VCaP (cell line): ENCODE results near the gene TFPI.
"Not testable (repeated sequence)": the region's sequence is repeated elsewhere in the genome, so short reads cannot be mapped to it uniquely, and the experiment has no call there.

Experiments used
- H3K27ac ChIP-seq: fragments of 450-650 bp; 2 replicates; pipeline ENCODE4 v1.5.1; 2017
- TF ChIP-seq, protein P1 (sequence below): fragments of 450-650 bp; conservative IDR thresholded peaks from 2 replicates; pipeline ENCODE4 v1.5.1; 2017; ENCODE audit warnings: mild to moderate bottlenecking, moderate library complexity

TFPI gene

DNA sequence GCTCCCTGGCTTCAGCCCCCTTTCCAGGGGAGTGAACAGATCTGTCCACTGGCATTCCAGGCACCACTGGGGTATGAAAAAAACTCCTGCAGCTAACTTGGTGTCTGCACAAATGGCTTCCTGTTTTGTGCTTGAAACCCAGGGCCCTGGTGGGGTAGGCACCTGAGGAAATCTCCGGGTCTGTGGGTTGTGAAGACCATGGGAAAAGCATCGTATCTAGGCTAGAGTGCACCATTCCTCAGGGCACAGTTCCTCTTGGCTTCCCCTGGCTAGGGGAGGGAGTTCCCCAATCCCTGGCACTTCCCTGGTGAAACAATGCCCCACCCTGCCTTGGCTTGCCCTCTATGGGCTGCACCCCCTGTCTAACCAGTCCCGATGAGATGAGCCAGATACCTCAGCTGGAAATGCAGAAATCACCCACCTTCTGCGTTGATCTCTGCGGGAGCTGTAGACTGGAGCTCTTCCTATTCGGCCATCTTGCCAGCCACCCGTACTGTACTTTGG, 34.1 kb downstream of the TFPI start:
- H3K27ac ChIP-seq = no peak overlapping the region

DNA sequence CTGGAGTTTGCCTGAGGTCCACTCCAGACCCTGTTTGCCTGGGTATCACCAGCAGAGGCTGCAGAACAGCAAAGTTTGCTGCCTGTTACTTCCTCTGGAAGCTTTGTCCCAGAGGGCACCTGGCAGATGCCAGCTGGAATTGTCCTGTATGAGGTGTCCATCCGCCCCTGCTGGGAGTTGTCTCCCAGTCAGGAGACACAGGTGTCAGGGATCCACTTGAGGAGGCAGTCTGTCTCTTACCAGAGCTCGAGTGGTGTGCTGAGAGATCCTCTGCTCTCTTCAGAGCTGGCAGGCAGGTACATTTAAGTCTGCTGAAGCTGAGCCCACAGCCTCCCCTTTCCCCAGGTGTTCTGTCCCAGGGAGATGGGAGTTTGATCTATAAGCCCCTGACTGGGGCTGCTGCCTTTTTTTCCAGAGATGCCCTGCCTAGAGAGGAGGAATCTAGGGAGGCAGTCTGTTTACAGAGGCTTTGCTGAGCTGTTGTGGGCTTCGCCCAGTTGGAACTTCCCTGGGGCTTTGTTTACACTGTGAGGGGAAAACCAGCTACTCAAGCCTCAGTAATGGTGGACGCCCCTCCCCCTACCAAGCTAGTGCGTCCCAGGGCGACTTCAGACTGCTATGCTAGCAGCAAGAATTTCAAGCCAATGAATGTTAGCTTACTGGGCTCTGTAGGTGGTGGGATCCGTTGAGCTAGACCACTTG, 34.7 kb downstream of the TFPI start:
- TF ChIP-seq, protein P1, sequence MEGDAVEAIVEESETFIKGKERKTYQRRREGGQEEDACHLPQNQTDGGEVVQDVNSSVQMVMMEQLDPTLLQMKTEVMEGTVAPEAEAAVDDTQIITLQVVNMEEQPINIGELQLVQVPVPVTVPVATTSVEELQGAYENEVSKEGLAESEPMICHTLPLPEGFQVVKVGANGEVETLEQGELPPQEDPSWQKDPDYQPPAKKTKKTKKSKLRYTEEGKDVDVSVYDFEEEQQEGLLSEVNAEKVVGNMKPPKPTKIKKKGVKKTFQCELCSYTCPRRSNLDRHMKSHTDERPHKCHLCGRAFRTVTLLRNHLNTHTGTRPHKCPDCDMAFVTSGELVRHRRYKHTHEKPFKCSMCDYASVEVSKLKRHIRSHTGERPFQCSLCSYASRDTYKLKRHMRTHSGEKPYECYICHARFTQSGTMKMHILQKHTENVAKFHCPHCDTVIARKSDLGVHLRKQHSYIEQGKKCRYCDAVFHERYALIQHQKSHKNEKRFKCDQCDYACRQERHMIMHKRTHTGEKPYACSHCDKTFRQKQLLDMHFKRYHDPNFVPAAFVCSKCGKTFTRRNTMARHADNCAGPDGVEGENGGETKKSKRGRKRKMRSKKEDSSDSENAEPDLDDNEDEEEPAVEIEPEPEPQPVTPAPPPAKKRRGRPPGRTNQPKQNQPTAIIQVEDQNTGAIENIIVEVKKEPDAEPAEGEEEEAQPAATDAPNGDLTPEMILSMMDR = no peak
- H3K27ac ChIP-seq = no peak overlapping the region

More for the DNA sequence above, 34.1 kb downstream of the TFPI start:
- TF ChIP-seq, protein P1 = no peak

DNA sequence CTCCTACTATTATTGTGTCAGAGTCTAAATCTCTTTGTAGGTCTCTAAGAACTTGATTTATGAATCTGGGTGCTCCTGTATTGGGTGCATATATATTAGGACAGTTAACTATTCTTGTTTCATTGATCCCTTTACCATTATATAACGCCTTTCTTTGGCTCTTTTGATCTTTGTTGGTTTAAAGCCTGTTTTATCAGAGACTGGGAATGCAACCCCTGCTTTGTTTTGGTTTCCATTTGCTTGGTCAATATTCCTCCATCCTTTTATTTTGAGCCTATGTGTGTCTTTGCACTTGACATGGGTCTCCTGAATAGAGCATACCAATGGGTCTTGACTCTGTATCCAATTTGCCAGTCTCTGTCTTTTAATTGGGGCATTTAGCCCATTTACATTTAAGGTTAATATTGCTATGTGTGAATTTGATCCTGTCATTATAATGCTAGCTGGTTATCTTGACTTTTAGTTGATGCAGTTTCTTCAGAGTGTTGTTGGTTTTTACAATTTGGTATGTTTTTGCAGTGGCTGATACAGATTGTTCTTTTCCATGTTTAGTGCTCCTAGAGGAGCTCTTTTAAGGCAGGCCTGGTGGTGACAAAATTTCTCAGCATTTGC, 36.4 kb downstream of the TFPI start:
- not testable (repeated sequence) for H3K27ac ChIP-seq

DNA sequence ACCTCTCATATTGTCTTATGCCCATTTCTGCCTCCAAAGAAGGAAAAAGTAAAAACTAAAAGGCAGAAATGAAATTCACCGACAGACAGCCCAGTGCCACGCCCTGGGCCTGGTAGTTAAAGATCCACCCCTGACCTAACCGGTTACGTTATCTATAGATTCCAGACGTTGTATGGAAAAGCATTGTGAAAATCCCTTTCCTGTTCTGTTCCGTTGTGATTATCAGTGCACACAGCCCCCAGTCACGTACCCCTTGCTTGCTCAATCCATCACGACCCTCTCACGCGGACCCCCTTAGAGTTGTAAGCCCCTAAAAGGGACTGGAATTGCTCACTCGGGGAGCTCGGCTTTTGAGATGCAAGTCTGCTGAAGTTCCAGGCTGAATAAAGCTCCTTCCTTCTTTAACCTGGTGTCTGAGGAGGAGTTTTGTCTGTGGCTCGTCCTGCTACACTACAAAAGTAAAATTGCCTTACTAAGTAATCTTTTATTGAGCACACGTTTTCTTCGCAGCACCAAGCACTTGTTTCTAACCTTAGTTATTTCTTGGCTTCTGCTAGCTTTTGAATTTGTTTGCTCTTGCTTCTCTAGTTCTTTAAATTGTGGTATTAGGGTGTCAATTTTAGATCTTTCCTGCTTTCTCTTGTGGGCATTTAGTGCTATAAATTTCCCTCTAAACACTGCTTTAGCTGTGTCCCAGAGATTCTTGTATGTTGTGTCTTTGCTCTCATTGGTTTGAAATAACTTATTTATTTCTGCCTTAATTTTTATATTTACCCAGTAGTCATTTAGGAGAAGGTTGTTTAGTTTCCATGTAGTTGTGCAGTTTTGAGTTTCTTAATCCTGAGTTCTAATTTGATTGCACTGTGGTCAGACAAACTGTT, 37.4 kb downstream of the TFPI start:
- not testable (repeated sequence) for H3K27ac ChIP-seq

DNA sequence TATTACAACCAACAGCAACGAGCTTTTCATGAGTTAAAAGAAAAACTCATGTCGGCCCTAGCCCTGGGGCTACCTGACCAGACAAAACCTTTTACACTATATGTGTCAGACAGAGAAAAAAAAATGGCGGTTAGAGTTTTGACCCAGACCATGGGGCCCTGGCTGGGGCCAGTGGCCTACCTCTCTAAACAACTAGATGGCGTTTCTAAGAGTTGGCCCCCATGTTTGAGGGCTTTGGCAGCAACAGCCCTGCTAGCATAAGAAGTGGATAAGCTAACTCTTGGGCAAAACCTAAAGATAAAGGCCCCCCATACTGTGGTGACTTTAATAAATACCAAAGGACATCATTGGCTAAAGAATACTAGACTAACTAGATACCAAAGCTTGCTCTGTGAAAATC, 39.3 kb downstream of the TFPI start:
- TF ChIP-seq, protein P1 = no peak
- no peak overlapping the region for H3K27ac ChIP-seq

DNA sequence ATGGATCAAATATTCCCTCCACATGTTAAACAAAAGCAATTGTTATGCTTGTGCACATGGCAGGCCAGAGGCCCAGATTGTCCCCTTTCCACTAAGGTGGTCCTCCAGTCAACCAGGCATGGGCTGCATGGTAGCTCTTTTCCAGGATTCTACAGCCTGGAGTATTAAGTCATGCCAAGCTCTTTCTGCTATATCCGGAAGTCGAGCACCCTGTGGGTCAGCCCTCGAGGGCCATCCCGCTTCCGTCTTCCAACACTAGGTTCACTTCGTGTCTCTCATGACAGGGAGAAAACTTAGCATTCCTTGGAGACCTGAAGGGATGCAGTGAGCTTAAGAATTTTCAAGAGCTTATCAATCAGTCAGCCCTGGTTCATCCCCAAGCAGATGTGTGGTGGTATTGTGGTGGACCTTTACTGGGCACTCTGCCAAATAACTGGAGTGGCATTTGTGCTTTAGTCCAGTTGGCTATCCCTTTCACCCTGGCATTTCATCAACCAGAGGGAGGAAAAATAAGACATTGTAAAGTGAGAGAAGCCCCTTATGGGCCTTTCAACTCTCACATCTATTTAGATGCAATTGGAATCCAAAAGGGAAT, 39.9 kb downstream of the TFPI start:
- H3K27ac ChIP-seq = not testable (repeated sequence)

DNA sequence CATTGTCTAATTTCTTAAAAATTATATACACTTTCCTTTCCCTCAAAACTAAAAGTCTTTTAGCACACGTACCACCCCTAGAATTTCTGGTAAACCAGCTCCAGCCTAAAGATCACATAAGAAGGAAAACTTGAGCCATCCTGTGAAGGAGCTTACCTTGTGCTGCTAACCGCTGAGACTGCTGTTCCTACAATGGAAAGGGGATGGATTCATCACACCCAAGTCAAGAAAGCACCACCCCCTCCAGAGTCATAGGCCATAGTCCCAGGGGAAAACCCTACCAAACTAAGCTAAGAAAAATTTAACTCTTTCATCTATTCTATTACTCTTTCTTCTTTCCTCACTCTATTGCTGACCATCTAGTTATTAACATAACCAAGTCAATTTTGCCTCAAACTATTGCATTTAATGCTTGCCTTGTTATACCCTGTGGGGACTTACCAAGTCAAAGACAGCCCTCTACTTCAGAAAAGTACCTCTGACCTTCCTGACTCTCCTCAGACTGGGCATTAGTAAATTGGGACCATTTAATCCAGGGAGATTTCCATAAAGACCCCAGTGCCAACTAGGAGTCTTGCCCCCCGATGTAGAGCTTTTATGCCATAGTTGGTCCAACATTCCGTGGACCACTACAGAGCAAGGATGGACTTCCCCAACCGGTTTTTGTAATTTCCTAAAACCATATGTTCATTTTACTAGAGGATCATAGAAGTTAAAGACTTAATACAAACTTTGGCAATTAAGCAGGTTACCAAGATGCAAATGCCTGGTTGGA, 40.6 kb downstream of the TFPI start:
- not testable (repeated sequence) for H3K27ac ChIP-seq

DNA sequence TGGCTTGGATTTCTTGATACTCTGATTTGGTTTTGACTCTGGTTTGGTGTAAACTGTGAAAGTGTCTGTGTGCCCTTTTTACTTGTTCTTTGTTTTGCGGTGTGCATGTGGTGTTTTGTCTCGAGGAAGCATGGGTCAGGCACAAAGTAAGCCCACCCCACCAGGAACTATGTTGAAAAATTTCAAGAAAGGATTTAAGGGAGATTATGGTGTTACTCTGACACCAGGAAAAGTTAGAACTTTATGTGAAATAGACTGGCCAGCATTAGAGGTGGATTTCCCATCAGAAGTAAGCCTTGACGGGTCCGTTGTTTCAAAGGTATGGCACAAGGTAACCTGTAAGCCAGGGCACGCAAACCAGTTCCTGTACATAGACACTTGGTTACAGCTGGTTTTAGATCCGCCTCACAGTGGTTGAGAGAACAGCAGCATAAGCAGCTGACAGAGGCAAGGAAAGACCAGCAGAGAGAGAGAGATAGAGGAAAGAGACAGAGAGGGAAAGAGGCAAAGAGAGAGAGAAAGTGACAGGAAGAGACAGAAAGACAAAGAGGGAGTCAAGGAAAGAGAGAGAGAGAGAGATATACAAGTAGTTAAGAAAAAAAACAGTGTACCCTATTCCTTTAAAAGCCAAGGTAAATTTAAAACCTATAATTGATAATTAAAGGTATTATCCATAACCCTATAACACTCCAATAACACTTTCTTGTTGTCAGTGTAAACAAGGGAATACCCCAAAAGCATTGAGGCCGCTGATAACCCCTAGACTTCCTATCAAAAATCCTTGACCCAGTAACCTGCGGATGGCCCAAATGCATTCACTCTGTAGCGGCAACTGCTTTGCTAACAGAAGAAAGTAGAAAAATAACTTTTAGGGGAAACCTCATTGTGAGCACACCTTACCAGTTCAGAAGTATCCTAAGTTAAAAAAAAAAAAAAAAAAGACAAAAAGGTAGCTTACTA, 42.6 kb downstream of the TFPI start:
- no peak overlapping the region for H3K27ac ChIP-seq
- TF ChIP-seq, protein P1 = no peak

DNA sequence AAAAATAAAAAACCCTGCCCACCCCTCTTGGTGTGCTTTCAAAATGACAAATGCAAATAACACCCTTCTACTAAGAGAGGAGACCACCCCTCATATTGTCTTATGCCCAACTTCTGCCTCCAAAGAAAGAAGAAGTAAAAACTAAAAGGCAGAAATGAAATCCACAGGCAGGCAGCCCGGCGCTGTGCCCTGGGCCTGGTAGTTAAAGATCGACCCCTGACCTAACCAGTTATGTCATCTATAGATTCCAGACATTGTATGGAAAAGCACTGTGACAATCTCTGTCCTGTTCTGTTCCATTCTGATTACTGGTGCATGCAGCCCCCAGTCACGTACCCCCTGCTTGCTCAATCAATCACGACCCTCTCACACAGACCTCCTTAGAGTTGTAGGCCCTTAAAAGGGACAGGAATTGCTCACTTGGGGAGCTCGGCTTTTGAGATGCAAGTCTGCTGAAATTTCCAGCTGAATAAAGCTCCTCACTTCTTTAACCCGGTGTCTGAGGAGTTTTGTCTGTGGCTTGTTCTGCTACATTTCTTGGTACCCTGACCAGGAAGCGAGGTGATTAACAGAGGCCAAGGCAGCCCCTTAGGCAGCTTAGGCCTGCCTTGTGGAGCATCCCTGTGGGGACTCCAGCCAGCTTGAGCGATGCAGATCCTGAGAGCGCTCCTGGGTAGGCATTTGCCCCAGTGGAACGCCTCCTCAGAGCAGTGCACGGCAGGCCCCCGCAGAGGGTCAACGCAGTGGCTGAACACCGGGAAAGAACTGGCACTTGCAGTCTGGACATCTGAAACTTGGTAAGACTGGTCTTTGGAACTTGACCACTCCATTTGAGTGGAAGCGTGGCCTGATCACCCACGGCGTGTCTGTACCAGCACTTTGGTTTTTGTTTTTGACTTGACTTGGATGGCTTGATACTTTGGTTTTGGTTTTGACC, 43.5 kb downstream of the TFPI start:
- not testable (repeated sequence) for H3K27ac ChIP-seq
